ENCODE results near the gene CD40LG.

Gene CD40LG

GRCh38 chrX:136666088-136666487 lies 18.1 kb downstream of the CD40LG start:
- peaks cover 41% of the 10 kb centered on the region for H3K4me1 Mint-ChIP-seq
- no peak overlapping the region for H3K27ac Mint-ChIP-seq
- H3K9me3 Mint-ChIP-seq = peaks cover 3 to 8% of the 10 kb centered on the region in 2 donors
- no peak for DNase-seq
- H3K4me3 Mint-ChIP-seq = no peak overlapping the region
- no peak for ATAC-seq
- no peaks in the 10 kb centered on the region for H3K27me3 Mint-ChIP-seq

GRCh38 chrX:136667446-136668168 lies 19.6 kb downstream of the CD40LG start:
- H3K4me1 Mint-ChIP-seq = peaks cover 43% of the 10 kb centered on the region
- ATAC-seq (no peak), DNase-seq (no peak)
- H3K27ac Mint-ChIP-seq = no peak overlapping the region
- H3K27me3 Mint-ChIP-seq = no peaks in the 10 kb centered on the region
- no peak overlapping the region for H3K4me3 Mint-ChIP-seq
- peaks cover 0 to 8% of the 10 kb centered on the region in 2 donors for H3K9me3 Mint-ChIP-seq

GRCh38 chrX:136671006-136671610 lies 23.1 kb downstream of the CD40LG start:
- H3K4me3 Mint-ChIP-seq = no peak overlapping the region
- peak; percentile 45 for ATAC-seq
- peaks cover 65% of the 10 kb centered on the region for H3K4me1 Mint-ChIP-seq

GRCh38 chrX:136674270-136674985 lies 26.5 kb downstream of the CD40LG start:
- DNase-seq = no peak
- no peaks in the 10 kb centered on the region for H3K27me3 Mint-ChIP-seq
- peak overlapping the region in 1 of 2 donors; percentile 59 for H3K27ac Mint-ChIP-seq
- peak; percentile 56 for ATAC-seq
- H3K9me3 Mint-ChIP-seq = no peaks in the 10 kb centered on the region
- peaks cover 54% of the 10 kb centered on the region for H3K4me1 Mint-ChIP-seq
- H3K4me3 Mint-ChIP-seq = peak overlapping the region; percentile 42 to 60

More at GRCh38 chrX:136671006-136671610, 23.1 kb downstream of the CD40LG start:
- no peaks in the 10 kb centered on the region for H3K9me3 Mint-ChIP-seq
- DNase-seq = no peak
- H3K27ac Mint-ChIP-seq = no peak overlapping the region
- H3K27me3 Mint-ChIP-seq = no peaks in the 10 kb centered on the region

- H3K27ac Mint-ChIP-seq = no peak overlapping the region
- no peak for ATAC-seq
- peaks cover 22% of the 10 kb centered on the region for H3K4me1 Mint-ChIP-seq
Measured at GRCh38 chrX:136679531-136679930, 31.6 kb downstream of the CD40LG start.

GRCh38 chrX:136684120-136684519 lies 36.2 kb downstream of the CD40LG start:
- ATAC-seq (no peak), DNase-seq (no peak)
- Mint-ChIP-seq H3K4me1 (peaks cover 23% of the 10 kb centered on the region), H3K9me3 (no peaks in the 10 kb centered on the region), H3K4me3 (no peak overlapping the region), H3K27me3 (no peaks in the 10 kb centered on the region), H3K27ac (no peak overlapping the region)

More at GRCh38 chrX:136679531-136679930, 31.6 kb downstream of the CD40LG start:
- H3K27me3 Mint-ChIP-seq = no peaks in the 10 kb centered on the region
- no peak for DNase-seq
- no peaks in the 10 kb centered on the region for H3K9me3 Mint-ChIP-seq
- no peak overlapping the region for H3K4me3 Mint-ChIP-seq

- H3K4me1 Mint-ChIP-seq = peaks cover 47% of the 10 kb centered on the region
- H3K27ac Mint-ChIP-seq = peak overlapping the region in 1 of 2 donors; percentile 69
- H3K9me3 Mint-ChIP-seq = no peaks in the 10 kb centered on the region
- ATAC-seq (peak; percentile 97), DNase-seq (peak; percentile 42 to 55)
- no peaks in the 10 kb centered on the region for H3K27me3 Mint-ChIP-seq
- H3K4me3 Mint-ChIP-seq = peak overlapping the region; percentile 37 to 45
Measured at GRCh38 chrX:136687457-136687856, 39.5 kb downstream of the CD40LG start.

- no peaks in the 10 kb centered on the region for H3K27me3 Mint-ChIP-seq
- H3K27ac Mint-ChIP-seq = peak overlapping the region in 1 of 2 donors; percentile 19
- no peak for ATAC-seq
- DNase-seq = no peak
- H3K4me1 Mint-ChIP-seq = peaks cover 62% of the 10 kb centered on the region
- H3K9me3 Mint-ChIP-seq = no peaks in the 10 kb centered on the region
- H3K4me3 Mint-ChIP-seq = peak overlapping the region in 1 of 2 donors; percentile 60
Measured at GRCh38 chrX:136689436-136689835, 41.5 kb downstream of the CD40LG start.

- Mint-ChIP-seq H3K4me1 (peaks cover 80% of the 10 kb centered on the region), H3K4me3 (no peak overlapping the region), H3K27ac (peak overlapping the region in 1 of 2 donors; percentile 70), H3K9me3 (no peaks in the 10 kb centered on the region), H3K27me3 (no peaks in the 10 kb centered on the region)
- DNase-seq (no peak), ATAC-seq (no peak)
Measured at GRCh38 chrX:136691028-136691809, 43.3 kb downstream of the CD40LG start.

- no peak overlapping the region for H3K27ac Mint-ChIP-seq
- H3K9me3 Mint-ChIP-seq = no peaks in the 10 kb centered on the region
- no peaks in the 10 kb centered on the region for H3K27me3 Mint-ChIP-seq
- DNase-seq = no peak
- peaks cover 82% of the 10 kb centered on the region for H3K4me1 Mint-ChIP-seq
- ATAC-seq = no peak
- H3K4me3 Mint-ChIP-seq = no peak overlapping the region
Measured at GRCh38 chrX:136692271-136692670, 44.3 kb downstream of the CD40LG start.

- no peaks in the 10 kb centered on the region for H3K27me3 Mint-ChIP-seq
- H3K4me1 Mint-ChIP-seq = peaks cover 73% of the 10 kb centered on the region
- peaks cover 3 to 7% of the 10 kb centered on the region in 2 donors for H3K9me3 Mint-ChIP-seq
- H3K4me3 Mint-ChIP-seq = peak overlapping the region; percentile 64 to 73
- ATAC-seq (peak; percentile 81), DNase-seq (no peak)
- H3K27ac Mint-ChIP-seq = peak overlapping the region; percentile 93 to 94
Measured at GRCh38 chrX:136694431-136695087, 46.6 kb downstream of the CD40LG start.

- H3K9me3 Mint-ChIP-seq = peaks cover 7 to 12% of the 10 kb centered on the region in 2 donors
- H3K27ac Mint-ChIP-seq = peak overlapping the region in 1 of 2 donors; percentile 86
- DNase-seq (no peak), ATAC-seq (no peak)
- peaks cover 56% of the 10 kb centered on the region for H3K4me1 Mint-ChIP-seq
- no peak overlapping the region for H3K4me3 Mint-ChIP-seq
- no peaks in the 10 kb centered on the region for H3K27me3 Mint-ChIP-seq
Measured at GRCh38 chrX:136697156-136697555, 49.2 kb downstream of the CD40LG start.

GRCh38 chrX:136708348-136708747 lies 60.4 kb downstream of the CD40LG start:
- Mint-ChIP-seq H3K27ac (no peak overlapping the region), H3K4me1 (peaks cover 28% of the 10 kb centered on the region), H3K9me3 (no peaks in the 10 kb centered on the region), H3K4me3 (no peak overlapping the region), H3K27me3 (no peaks in the 10 kb centered on the region)
- ATAC-seq (no peak), DNase-seq (no peak)
